ENCODE measurements around the gene CTSK.
"Not testable (repeated sequence)": the region's sequence is repeated elsewhere in the genome, so short reads cannot be mapped to it uniquely, and the experiment has no call there.

The CTSK gene

DNA sequence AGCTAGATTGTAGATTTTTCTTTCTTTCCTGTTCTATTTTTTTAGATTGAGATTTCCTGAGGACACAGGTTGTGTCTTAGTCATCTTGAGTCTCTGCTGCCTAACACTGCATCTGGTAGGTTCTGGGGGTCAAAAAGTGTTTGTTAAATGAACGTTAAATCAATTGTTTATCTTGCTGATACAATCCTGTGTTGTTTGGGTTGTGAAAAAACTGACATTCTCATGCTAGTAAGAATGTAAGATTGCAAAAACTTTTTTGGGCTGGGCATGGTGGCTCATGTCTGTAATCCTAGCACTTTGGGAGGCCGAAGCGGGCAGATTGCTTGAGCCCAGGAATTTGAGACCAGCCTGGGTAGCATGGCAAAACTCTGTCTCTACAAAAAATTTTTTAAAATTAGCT lies 3.4 kb downstream of the CTSK start:
- DNase-seq (ENCODE audit: low read depth) = no peak
- H3K4me3 ChIP-seq (ENCODE audit: low read length) = no peak overlapping the region
- TF ChIP-seq, protein P1, sequence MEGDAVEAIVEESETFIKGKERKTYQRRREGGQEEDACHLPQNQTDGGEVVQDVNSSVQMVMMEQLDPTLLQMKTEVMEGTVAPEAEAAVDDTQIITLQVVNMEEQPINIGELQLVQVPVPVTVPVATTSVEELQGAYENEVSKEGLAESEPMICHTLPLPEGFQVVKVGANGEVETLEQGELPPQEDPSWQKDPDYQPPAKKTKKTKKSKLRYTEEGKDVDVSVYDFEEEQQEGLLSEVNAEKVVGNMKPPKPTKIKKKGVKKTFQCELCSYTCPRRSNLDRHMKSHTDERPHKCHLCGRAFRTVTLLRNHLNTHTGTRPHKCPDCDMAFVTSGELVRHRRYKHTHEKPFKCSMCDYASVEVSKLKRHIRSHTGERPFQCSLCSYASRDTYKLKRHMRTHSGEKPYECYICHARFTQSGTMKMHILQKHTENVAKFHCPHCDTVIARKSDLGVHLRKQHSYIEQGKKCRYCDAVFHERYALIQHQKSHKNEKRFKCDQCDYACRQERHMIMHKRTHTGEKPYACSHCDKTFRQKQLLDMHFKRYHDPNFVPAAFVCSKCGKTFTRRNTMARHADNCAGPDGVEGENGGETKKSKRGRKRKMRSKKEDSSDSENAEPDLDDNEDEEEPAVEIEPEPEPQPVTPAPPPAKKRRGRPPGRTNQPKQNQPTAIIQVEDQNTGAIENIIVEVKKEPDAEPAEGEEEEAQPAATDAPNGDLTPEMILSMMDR (conservative IDR thresholded peaks at IDR 0.05; ENCODE audit: low read depth, low read length) = no peak

DNA sequence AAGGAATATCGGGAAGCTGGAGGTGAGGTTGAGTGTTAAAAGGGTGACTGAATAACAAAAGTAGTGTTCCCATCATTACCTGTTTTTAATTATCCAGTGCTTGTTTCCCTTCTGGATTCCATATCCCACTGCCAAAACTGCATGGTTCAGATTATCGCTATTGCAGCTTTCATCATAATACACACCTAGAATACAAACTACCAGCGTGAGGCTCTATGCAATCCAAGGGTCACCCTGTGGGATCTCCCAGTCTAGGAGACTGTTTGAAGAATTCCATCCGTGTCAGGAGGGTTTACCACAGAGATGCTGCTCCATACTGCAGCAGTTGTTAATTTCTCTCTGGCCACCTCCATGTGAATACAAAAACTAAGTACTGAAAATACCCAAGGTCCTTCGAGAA lies 9.0 kb downstream of the CTSK start:
- DNase-seq (ENCODE audit: low read depth) = no peak
- TF ChIP-seq, protein P1 (conservative IDR thresholded peaks at IDR 0.05; ENCODE audit: low read depth, low read length) = no peak

DNA sequence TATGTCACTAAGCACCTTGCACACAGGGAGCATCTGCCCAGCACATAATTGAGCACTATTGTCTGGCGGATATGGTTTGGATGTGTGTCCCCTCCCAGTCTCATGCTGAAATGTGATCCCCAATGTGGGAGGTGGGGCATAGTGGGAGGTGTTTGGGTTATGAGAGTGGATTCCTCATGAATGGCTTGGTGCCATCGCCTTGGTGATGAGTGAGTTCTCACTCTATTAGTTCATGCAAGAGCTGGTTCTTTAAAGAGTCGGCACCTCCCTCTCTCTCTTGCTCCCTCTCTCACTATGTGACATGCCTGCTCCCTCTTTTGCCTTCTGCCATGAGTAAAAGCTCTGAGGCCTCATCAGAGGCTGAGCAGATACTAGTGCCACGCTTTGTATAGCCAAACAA lies 9.5 kb downstream of the CTSK start:
- no peak overlapping the region for H3K4me3 ChIP-seq (ENCODE audit: low read length)
- DNase-seq (ENCODE audit: low read depth) = no peak
- TF ChIP-seq, protein P1 (conservative IDR thresholded peaks at IDR 0.05; ENCODE audit: low read depth, low read length) = no peak

More for the DNA sequence above, 9.0 kb downstream of the CTSK start:
- no peak overlapping the region for H3K4me3 ChIP-seq (ENCODE audit: low read length)

DNA sequence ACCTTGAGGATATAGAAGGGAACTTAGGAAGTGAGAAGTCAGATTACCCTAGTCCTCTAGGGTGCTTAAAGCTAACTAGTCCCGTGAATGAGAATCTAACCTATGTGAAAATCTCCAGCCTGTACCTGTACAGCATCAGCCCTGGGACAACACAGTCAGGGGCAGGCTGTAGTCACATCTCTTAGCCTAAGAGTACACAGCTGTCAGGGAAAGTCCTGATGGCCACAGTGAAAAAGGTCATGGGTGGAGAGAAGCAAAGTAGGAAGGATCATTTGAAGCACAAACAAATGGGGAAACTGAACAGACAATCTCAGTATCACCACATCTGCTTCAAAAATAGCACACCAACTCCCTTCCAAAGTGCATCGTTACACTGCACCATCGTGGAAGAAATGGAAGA lies 11.7 kb downstream of the CTSK start:
- no peak overlapping the region for H3K4me3 ChIP-seq (ENCODE audit: low read length)
- TF ChIP-seq, protein P1 (conservative IDR thresholded peaks at IDR 0.05; ENCODE audit: low read depth, low read length) = no peak
- no peak for DNase-seq (ENCODE audit: low read depth)

DNA sequence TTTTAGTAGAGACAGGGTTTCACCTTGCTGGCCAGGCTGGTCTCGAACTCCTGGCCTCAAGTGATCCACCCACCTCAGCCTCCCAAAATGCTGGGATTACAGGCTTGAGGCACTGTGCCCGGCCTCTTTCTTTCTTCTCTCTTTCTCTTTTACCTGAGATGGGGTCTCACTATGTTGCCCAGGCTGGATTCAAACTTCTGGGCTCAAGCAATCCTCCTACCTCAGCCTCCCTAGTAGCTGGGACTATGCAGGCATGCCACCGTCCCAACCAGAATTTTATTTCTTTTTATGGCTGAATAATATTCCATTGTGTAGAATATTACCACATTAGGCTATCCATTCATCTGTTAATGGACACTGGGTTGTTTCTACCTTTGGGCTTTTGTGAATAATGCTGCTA lies 14.3 kb downstream of the CTSK start:
- not testable (repeated sequence) for H3K4me3 ChIP-seq (ENCODE audit: low read length); DNase-seq (ENCODE audit: low read depth)

DNA sequence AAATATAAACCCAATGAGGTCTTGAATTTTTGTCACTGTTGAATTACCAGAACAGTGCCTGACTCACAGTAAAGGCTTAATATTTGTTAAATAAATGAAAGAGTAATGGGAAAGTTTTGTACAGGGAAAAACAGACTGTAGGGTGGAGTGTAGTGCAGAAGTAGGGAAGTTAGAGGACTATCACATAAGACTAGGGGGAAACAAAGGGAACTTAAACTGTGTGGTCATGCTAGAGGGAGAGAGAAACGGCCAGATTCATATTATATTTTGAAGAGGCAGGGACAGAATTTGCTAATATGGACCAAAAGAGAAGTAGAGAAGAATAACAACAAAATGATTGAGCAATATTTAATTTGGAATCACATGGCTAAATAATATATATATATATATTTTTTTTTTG lies 14.8 kb downstream of the CTSK start:
- DNase-seq (ENCODE audit: low read depth) = no peak
- no peak overlapping the region for H3K4me3 ChIP-seq (ENCODE audit: low read length)
- TF ChIP-seq, protein P1 (conservative IDR thresholded peaks at IDR 0.05; ENCODE audit: low read depth, low read length) = no peak

DNA sequence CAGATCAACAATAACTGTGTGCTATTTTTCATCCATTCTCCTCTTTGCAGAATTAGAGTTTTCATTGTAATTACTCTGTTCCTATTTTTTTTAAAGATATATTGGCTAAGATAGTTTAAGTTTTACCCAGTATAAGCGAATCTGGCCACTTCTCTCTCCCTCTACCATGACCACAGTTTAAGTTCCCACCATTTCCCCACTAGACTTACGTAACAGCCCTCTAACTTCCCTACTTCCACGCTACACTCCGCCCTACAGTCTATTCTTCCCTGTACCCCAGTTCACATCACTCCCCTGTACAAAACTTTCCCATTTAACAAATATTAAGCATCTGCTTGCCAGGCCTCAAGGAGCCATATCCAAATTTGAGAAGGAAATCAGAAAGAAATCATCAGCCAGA lies 16.5 kb downstream of the CTSK start:
- H3K4me3 ChIP-seq (ENCODE audit: low read length) = no peak overlapping the region
- TF ChIP-seq, protein P1 (conservative IDR thresholded peaks at IDR 0.05; ENCODE audit: low read depth, low read length) = no peak
- DNase-seq (ENCODE audit: low read depth) = no peak

DNA sequence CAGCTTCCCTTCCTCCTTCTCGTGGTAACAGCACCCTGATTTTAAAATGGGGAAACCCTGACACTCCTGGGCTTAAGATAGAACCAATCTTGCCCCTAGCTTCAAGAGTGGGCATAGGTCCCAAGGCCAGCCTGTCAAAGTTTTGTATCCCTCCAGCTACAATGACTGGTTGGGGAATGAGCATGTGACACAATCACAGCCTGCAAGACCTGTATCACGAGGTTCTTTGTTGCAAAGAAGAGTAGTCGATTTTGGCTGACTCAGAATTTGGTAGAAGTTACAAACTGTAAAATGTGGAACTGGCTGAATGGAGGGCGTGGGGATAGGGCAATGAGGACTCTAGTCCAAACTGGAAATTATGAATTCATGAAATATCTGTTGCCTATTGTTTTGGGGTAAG lies 18.7 kb downstream of the CTSK start:
- TF ChIP-seq, protein P1 (conservative IDR thresholded peaks at IDR 0.05; ENCODE audit: low read depth, low read length) = no peak

More for the DNA sequence above, 18.7 kb downstream of the CTSK start:
- no peak overlapping the region for H3K4me3 ChIP-seq (ENCODE audit: low read length)
- DNase-seq (ENCODE audit: low read depth) = no peak

Data from retinal pigment epithelial cell (primary cell).